LNCaP clone FGC (cell line): ENCODE data around the gene CSNK1A1.

Source experiments
- DNase-seq: peaks from one replicate; pipeline ENCODE4 v3.0.0-alpha.2; 2011; ENCODE audit warnings: low read depth
- H3K4me3 ChIP-seq: 2 replicates; pipeline ENCODE4 v1.5.1; 2011; ENCODE audit warnings: mild to moderate bottlenecking, low read depth, low read length, control low read depth
- CTCF ChIP-seq: IDR thresholded peaks from 2 replicates; pipeline ENCODE4 v1.5.1; 2012; ENCODE audit warnings: mild to moderate bottlenecking; ENCODE audit not compliant: control insufficient read depth, insufficient read depth; ENCODE audit errors: extremely low read depth

Gene CSNK1A1

GRCh38 chr5:149532413-149532812 lies 18.8 kb downstream of the CSNK1A1 start:
- no peak for DNase-seq
- TF ChIP-seq CTCF = no peak
- H3K4me3 ChIP-seq = no peak overlapping the region

GRCh38 chr5:149529463-149529862 lies 21.8 kb downstream of the CSNK1A1 start:
- no peak for TF ChIP-seq CTCF
- DNase-seq = no peak

GRCh38 chr5:149528281-149529060 lies 22.8 kb downstream of the CSNK1A1 start:
- DNase-seq = no peak
- no peak for TF ChIP-seq CTCF
- H3K4me3 ChIP-seq = no peak overlapping the region

More at GRCh38 chr5:149529463-149529862, 21.8 kb downstream of the CSNK1A1 start:
- no peak overlapping the region for H3K4me3 ChIP-seq

GRCh38 chr5:149526845-149527590 lies 24.2 kb downstream of the CSNK1A1 start:
- no peak for TF ChIP-seq CTCF
- no peak for DNase-seq
- no peak overlapping the region for H3K4me3 ChIP-seq

GRCh38 chr5:149521739-149522685 lies 29.2 kb downstream of the CSNK1A1 start:
- no peak for DNase-seq
- H3K4me3 ChIP-seq = no peak overlapping the region
- no peak for TF ChIP-seq CTCF

DNA sequence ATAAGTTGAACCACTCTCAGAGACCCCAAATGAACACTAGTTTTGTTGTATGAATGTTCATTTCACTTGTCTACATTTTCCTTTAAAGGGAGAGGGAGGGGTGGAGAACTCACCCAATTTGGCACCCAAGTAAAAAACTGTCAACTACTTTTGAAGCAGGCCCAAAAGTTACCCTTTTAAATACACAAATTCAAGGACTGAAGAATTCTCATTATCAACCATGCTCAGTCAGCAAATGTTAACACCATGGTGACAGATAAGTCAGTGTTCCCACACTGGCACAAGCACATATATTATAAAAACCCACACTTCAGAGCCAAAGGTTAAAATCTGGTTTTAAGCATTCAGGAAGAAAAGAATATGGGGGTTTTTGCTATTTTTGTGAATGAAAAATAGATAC lies 31.6 kb downstream of the CSNK1A1 start:
- no peak for TF ChIP-seq CTCF
- DNase-seq = no peak
- no peak overlapping the region for H3K4me3 ChIP-seq
